LNCaP clone FGC (cell line): Measurements from ENCODE around the gene LARP7.
A peak's percentile ranks its signal among the peaks of the same experiment; 100 is the strongest.

Experiments used
- DNase-seq: peaks from one replicate; pipeline ENCODE4 v3.0.0-alpha.2; 2011; ENCODE audit warnings: low read depth
- H3K4me3 ChIP-seq: 2 replicates; pipeline ENCODE4 v1.5.1; 2011; ENCODE audit warnings: mild to moderate bottlenecking, low read depth, low read length, control low read depth
- TF ChIP-seq, protein P1 (sequence below): IDR thresholded peaks from 2 replicates; pipeline ENCODE4 v1.5.1; 2012; ENCODE audit warnings: mild to moderate bottlenecking; ENCODE audit not compliant: control insufficient read depth, insufficient read depth; ENCODE audit errors: extremely low read depth

LARP7 gene

DNA sequence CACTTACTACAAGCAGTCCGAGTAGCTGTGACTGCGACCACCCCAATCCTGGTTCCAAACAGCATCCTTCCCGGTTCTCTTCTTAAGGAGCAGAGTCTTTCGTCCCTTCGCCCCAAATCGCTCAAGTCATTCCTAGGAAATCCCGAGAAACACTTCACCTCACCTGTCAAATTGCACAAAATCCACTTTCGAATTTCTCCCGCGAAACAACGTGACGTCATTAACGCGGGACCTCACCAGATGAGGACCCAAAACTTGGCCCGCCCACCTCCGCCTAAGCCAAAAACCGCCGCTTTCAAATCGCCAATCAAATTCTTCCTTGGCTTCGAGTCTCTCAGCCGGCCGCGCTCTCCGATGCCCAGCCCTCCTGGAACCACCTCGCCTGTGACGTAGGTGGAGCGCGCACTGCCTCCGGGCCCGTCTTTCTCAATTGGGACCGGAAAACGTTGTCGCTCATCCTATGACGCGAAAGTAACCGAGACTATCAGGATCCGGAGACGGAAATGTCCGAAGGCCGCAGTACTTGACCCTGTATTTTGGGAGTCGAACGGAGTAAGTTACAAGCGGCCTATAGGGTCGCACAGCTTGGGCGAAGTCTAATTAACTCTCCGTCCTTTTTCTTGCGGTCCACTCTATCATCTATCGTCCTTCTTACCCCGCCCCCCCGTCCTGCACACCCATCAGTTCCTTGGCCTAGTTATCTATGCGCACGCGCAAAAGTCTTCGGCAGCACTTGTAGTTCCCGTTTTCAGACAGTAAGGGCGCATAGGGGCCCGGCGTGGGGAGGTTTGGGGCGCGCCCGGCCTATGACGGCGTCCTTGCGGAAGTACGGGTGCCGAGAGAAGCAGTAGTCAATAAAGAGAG is at the start of gene LARP7, which contains the start of gene ZGRF1:
Gene LARP7 (plus strand): TSS at position 456 of the 864 bp plus-strand sequence. CDS start 7,527 bp downstream, outside the sequence.
Gene ZGRF1 (minus strand): TSS at position 222 of the 864 bp plus-strand sequence. CDS start 3,733 bp downstream, outside the sequence.
- H3K4me3 ChIP-seq: peak within 1 kb of the TSS; percentile 99
- TF ChIP-seq, protein P1, sequence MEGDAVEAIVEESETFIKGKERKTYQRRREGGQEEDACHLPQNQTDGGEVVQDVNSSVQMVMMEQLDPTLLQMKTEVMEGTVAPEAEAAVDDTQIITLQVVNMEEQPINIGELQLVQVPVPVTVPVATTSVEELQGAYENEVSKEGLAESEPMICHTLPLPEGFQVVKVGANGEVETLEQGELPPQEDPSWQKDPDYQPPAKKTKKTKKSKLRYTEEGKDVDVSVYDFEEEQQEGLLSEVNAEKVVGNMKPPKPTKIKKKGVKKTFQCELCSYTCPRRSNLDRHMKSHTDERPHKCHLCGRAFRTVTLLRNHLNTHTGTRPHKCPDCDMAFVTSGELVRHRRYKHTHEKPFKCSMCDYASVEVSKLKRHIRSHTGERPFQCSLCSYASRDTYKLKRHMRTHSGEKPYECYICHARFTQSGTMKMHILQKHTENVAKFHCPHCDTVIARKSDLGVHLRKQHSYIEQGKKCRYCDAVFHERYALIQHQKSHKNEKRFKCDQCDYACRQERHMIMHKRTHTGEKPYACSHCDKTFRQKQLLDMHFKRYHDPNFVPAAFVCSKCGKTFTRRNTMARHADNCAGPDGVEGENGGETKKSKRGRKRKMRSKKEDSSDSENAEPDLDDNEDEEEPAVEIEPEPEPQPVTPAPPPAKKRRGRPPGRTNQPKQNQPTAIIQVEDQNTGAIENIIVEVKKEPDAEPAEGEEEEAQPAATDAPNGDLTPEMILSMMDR: peak; percentile 69
- DNase-seq: peak; percentile 97

DNA sequence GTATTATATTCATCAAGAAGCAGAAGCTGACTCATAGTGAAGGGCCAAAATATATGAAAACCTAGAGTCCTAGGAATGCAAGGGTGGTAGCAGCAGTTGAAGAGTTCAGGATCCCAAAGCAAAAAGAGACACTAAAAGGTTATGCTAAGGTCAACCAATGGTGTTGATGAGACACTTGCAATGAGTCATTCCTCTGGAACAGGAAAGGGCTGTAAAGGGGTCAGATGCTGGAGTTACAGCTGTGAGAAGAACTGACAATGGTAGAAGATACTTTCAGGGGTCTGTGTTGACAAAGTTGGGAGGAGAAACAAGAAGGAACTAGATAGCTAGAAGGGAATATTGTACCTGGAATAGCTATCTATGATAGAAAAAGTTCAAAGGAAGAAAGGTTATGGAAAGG is 47.7 kb upstream of the LARP7 start:
- TF ChIP-seq, protein P1: no peak
- DNase-seq: no peak
- H3K4me3 ChIP-seq: no peak overlapping the region

DNA sequence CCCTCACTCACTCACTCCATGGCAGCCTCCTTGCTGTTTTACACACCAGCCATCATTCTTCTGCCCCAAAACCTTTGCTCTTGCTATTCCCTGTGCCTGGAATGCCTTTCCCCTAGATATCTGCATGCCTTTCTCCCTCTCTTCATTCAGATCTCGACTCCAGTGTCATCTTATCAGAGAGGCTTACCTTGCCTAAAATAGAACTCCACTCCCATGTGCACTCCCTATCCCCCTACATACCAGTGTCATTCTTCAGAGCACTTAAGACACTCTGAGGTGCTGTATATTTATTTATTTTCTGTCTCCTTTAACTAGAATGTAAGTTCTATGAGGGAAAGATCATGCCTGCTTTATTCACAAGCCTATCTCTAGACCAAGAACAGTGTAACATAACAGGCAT is 45.4 kb upstream of the LARP7 start:
- TF ChIP-seq, protein P1: no peak
- no peak overlapping the region for H3K4me3 ChIP-seq
- DNase-seq: no peak

DNA sequence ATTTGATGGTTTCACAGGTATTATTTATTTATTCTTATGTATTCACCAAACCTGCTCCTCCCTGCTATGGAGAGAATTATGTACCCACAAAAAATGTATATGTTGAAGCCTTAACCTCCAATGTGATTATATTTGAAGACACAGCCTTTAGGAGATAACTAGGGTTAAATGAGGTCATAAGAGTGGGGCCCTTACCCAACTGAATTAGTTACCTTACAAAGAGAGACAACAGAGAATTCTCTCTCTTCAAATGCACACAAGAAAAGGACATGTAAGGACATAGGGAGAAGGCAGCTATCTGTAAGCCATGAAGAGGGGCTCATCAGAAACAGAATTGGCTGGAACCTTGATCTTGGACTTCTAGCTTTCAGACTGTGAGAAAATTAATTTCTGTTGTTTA is 44.2 kb upstream of the LARP7 start:
- DNase-seq: no peak
- TF ChIP-seq, protein P1: no peak
- no peak overlapping the region for H3K4me3 ChIP-seq

DNA sequence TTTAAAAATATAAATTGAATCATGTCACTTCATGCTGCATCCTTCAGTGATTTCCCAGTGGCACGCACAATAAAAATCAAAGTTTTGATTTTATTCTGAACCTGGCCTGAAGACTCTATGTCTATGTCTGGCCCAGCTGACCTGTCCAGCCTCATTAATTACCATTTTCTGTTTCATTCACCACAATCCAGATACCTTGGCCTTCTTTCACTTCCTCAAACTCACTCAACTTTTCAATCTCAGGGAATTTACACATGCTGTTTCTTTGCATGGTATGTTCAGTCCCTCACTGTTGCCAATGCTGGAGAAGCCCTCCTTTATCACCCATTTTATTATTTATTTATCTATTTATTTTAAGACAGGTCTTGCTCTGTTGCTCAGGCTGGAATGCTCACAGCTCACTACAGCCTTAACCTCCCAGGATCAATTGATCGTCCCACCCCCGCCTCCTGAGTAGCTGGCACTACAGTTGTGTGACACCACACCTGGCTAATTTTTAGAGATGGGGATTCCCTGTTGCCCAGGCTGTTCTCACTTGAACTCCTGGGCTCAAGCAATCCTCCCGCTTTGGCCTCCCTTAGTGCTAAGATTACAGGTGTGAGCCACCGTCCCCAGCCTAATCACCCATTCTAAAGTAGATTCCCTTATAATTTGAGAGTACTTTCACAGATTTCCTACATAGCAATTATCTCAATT is 43.4 kb upstream of the LARP7 start:
- no peak for DNase-seq
- TF ChIP-seq, protein P1: no peak

DNA sequence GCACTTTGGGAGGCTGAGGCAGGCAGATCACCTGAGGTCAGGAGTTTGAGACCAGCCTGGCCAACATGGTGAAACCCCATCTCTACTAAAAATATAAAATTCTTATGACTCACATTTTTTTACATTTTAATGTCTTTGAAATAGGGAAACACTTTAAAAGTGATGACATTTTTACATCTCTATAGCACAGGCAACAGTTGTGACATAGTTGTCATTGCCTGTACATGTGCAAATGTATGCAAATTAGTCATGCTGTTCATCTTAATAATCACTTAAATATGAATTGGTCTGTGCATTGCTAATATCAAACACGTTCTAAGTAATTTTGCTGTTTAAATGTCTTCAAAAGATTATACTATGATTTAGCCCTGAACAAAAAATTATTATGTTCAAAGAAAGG is 42.0 kb upstream of the LARP7 start:
- TF ChIP-seq, protein P1: no peak
- no peak for DNase-seq
- no peak overlapping the region for H3K4me3 ChIP-seq

More for the DNA sequence above, 43.4 kb upstream of the LARP7 start:
- H3K4me3 ChIP-seq: no peak overlapping the region
